CD14-positive monocyte (primary cell): ENCODE data around the gene CEACAM18. TPM values are rescaled to one million over a fixed set of nuclear protein-coding genes. Genes with fewer than 3 reads are reported as not detected.

Source experiments
- DNase-seq, 3 donors: peaks; one replicate each; pipeline ENCODE4 v3.0.0-alpha.2; 2011 to 2022
- H2AFZ ChIP-seq: 2 replicates; pipeline ENCODE4 v1.6.0; 2012; ENCODE audit warnings: mild to moderate bottlenecking, low read depth, low read length, inconsistent platforms; ENCODE audit not compliant: insufficient read depth, poor library complexity, severe bottlenecking
- H3K27ac ChIP-seq, 2 donors: 1 replicate in 1 of 2; 2 replicates in 1 of 2; pipeline ENCODE4 v1.5.1; 2012 to 2013; ENCODE audit warnings: low read length in 2 of 2, control low read depth in 1 of 2, inconsistent platforms in 1 of 2, low read depth in 1 of 2, mild to moderate bottlenecking in 1 of 2
- H3K27me3 ChIP-seq, 2 donors: one replicate each; pipeline versions ENCODE4 v1.6.0 to v1.6.1; 2011 to 2013; ENCODE audit warnings: low read length in 2 of 2; ENCODE audit not compliant: control insufficient read depth in 2 of 2, insufficient read depth in 2 of 2
- H3K36me3 ChIP-seq, 2 donors: replicated peaks in 1 of 2; 1 replicate in 1 of 2; 2 replicates in 1 of 2; pipeline versions ENCODE4 v1.5.1 to v1.6.1; 2012 to 2013; ENCODE audit warnings: low read length in 2 of 2, control low read depth in 1 of 2, inconsistent platforms in 1 of 2, mild to moderate bottlenecking in 1 of 2; ENCODE audit not compliant: insufficient read depth in 2 of 2, control insufficient read depth in 1 of 2
- H3K4me1 ChIP-seq, 2 donors: 1 replicate in 1 of 2; 2 replicates in 1 of 2; pipeline versions ENCODE4 v1.5.1 to v1.6.1; 2012 to 2013; ENCODE audit warnings: low read length in 2 of 2, control low read depth in 1 of 2, inconsistent platforms in 1 of 2, mild to moderate bottlenecking in 1 of 2, moderate library complexity in 1 of 2; ENCODE audit not compliant: insufficient read depth in 2 of 2, control insufficient read depth in 1 of 2
- H3K4me2 ChIP-seq: replicated peaks from 2 replicates; pipeline ENCODE3; 2012; ENCODE audit warnings: low read length, moderate library complexity, mild to moderate bottlenecking; ENCODE audit not compliant: poor library complexity, severe bottlenecking; ENCODE audit errors: extremely low read depth
- H3K4me3 ChIP-seq, 3 experiments: fragments of 200-600 bp in 1 of 3; sonication (generic) in 1 of 3; replicated peaks in 1 of 3; 1 replicate in 2 of 3; 2 replicates in 1 of 3; pipeline ENCODE4 v1.5.1; 2011 to 2013; ENCODE audit warnings: low read length in 3 of 3, mild to moderate bottlenecking in 3 of 3, control low read depth in 2 of 3, low read depth in 2 of 3, inconsistent platforms in 1 of 3, moderate library complexity in 1 of 3
- H3K79me2 ChIP-seq: 2 replicates; pipeline ENCODE4 v1.6.0; 2012; ENCODE audit warnings: mild to moderate bottlenecking, control low read depth, inconsistent platforms, low read length, moderate library complexity; ENCODE audit not compliant: insufficient read depth
- H3K9ac ChIP-seq: 2 replicates; pipeline ENCODE4 v1.6.0; 2017; ENCODE audit warnings: low read length, mild to moderate bottlenecking; ENCODE audit not compliant: insufficient read depth, poor library complexity, severe bottlenecking
- H3K9me3 ChIP-seq, 2 donors: replicated peaks in 1 of 2; 1 replicate in 1 of 2; 2 replicates in 1 of 2; pipeline versions ENCODE4 v1.5.1 to v1.6.1; 2012 to 2013; ENCODE audit warnings: low read length in 2 of 2, control low read depth in 1 of 2; ENCODE audit not compliant: control insufficient read depth in 1 of 2, insufficient read depth in 1 of 2
- H4K20me1 ChIP-seq: 2 replicates; pipeline ENCODE4 v1.6.0; 2012; ENCODE audit warnings: mild to moderate bottlenecking, low read length, control low read depth, moderate library complexity; ENCODE audit not compliant: insufficient read depth
- H3K27ac Mint-ChIP-seq, 7 donors: one replicate each; pipeline ENCODE4 v1.8.0; 2020; ENCODE audit warnings: mild to moderate bottlenecking in 7 of 7, mixed read lengths in 7 of 7, moderate library complexity in 6 of 7, inconsistent platforms in 2 of 7
- H3K27me3 Mint-ChIP-seq, 3 donors: one replicate each; pipeline ENCODE4 v1.8.0; 2021 to 2022; ENCODE audit warnings: low read depth in 3 of 3, mild to moderate bottlenecking in 3 of 3, mixed read lengths in 3 of 3, moderate library complexity in 3 of 3, inconsistent platforms in 1 of 3
- H3K36me3 Mint-ChIP-seq, 2 donors: one replicate each; pipeline ENCODE4 v1.8.0; 2020; ENCODE audit warnings: mixed read lengths in 2 of 2, inconsistent platforms in 1 of 2, mild to moderate bottlenecking in 1 of 2
- H3K4me1 Mint-ChIP-seq: one replicate; pipeline ENCODE4 v1.8.0; 2020; ENCODE audit warnings: mild to moderate bottlenecking, mixed read lengths
- H3K4me3 Mint-ChIP-seq, 2 donors: one replicate each; pipeline ENCODE4 v1.8.0; 2020; ENCODE audit warnings: mild to moderate bottlenecking in 2 of 2, mixed read lengths in 2 of 2, moderate library complexity in 1 of 2
- H3K9me3 Mint-ChIP-seq, 7 donors: one replicate each; pipeline ENCODE4 v1.8.0; 2020 to 2022; ENCODE audit warnings: mixed read lengths in 7 of 7, mild to moderate bottlenecking in 6 of 7, moderate library complexity in 6 of 7, inconsistent platforms in 2 of 7
- WGBS: methylation state at CpG from one replicate; pipeline ENCODE4 v1.1.5; 2013; ENCODE audit warnings: missing lambda C conversion rate; ENCODE audit not compliant: insufficient coverage; 5-methylcytosine and 5-hydroxymethylcytosine counted together
- intact Hi-C, 2 donors: fragments of 100-400 bp; cut with micrococcal nuclease; formaldehyde crosslinking; loops; one replicate each; pipeline versions ENCODE4 v1.15.0 to v1.15.1; 2023
- polyA plus RNA-seq, 3 donors: library from polyadenylated mRNA; depleted of rRNA in 1 of 3; unstranded in 2 of 3; stranded (reverse) in 1 of 3; fragments of 300-500 nt in 2 of 3; fragments of >200 nt in 1 of 3; fragmentation: Illumina TruSeq in 2 of 3; gene quantifications; 1 replicate in 2 of 3; 2 replicates in 1 of 3; pipeline ENCODE4 v1.2.3, GENCODE V29; 2012 to 2021
- TF ChIP-seq, protein P1 (sequence below): fragments of 200-600 bp; IDR thresholded peaks from one replicate; pipeline ENCODE4 v1.8.0; 2022; ENCODE audit warnings: antibody characterized with exemption, mild to moderate bottlenecking

Gene CEACAM18
- polyA plus RNA-seq, 3 donors: not detected

DNA sequence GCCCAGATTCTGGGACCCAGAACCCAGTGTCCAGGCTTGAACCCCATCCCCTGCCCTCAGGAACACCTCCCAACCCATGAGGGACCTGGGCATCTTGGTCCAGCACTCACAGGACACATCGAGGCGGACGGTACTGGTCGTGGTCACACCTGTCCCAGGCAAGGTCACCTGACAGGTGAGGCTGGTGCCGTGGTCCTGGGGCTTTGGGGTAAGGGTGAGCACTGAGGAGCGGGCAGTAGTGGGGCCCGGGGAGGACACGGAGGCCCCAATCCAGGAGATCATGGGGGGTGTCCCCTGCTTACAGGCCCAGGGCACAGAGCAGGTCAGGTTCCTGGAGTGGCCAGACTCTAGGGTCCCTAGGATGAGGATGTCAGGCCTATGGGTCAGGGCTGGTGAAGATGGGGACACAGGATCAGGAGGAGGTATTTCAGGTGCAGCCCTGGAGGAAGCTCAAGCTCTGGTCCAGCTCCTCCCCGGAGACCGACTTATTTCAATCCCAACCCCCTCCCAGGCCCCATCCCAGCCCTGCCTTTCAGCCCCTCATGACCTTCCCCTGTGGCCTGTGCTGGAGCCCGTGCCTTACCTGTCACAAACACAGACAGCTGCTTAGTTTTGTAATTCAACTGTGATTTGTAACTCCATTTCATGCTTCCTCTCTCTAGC, 20.9 kb upstream of the CEACAM18 start:
- Mint-ChIP-seq H3K27ac (peak overlapping the region in 1 of 7 donors; percentile 76), H3K27me3 (peaks cover 3 to 5% (median 4%) of the 10 kb centered on the region in 3 donors), H3K4me1 (peaks cover 31% of the 10 kb centered on the region), H3K4me3 (no peak overlapping the region), H3K9me3 (peaks cover 0 to 2% (median 0%) of the 10 kb centered on the region in 7 donors), H3K36me3 (no peaks in the 10 kb centered on the region)
- no peak overlapping the region for H3K4me3 ChIP-seq
- H3K27me3 ChIP-seq: no peaks in the 10 kb centered on the region
- no peak for DNase-seq
- TF ChIP-seq, protein P1, sequence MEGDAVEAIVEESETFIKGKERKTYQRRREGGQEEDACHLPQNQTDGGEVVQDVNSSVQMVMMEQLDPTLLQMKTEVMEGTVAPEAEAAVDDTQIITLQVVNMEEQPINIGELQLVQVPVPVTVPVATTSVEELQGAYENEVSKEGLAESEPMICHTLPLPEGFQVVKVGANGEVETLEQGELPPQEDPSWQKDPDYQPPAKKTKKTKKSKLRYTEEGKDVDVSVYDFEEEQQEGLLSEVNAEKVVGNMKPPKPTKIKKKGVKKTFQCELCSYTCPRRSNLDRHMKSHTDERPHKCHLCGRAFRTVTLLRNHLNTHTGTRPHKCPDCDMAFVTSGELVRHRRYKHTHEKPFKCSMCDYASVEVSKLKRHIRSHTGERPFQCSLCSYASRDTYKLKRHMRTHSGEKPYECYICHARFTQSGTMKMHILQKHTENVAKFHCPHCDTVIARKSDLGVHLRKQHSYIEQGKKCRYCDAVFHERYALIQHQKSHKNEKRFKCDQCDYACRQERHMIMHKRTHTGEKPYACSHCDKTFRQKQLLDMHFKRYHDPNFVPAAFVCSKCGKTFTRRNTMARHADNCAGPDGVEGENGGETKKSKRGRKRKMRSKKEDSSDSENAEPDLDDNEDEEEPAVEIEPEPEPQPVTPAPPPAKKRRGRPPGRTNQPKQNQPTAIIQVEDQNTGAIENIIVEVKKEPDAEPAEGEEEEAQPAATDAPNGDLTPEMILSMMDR: no peak
- no peaks in the 10 kb centered on the region for H3K79me2 ChIP-seq
- H3K9me3 ChIP-seq: no peaks in the 10 kb centered on the region
- intact Hi-C loops: no loop called here
- H3K9ac ChIP-seq: no peak overlapping the region
- H2AFZ ChIP-seq: no peak overlapping the region
- WGBS: 97% methylated on average over 11 of the region's 11 CpGs
- no peak overlapping the region for H3K4me2 ChIP-seq
- H4K20me1 ChIP-seq: no peaks in the 10 kb centered on the region
- H3K36me3 ChIP-seq: no peaks in the 10 kb centered on the region
- peaks cover 24 to 31% of the 10 kb centered on the region in 2 donors for H3K4me1 ChIP-seq
- no peak overlapping the region for H3K27ac ChIP-seq

DNA sequence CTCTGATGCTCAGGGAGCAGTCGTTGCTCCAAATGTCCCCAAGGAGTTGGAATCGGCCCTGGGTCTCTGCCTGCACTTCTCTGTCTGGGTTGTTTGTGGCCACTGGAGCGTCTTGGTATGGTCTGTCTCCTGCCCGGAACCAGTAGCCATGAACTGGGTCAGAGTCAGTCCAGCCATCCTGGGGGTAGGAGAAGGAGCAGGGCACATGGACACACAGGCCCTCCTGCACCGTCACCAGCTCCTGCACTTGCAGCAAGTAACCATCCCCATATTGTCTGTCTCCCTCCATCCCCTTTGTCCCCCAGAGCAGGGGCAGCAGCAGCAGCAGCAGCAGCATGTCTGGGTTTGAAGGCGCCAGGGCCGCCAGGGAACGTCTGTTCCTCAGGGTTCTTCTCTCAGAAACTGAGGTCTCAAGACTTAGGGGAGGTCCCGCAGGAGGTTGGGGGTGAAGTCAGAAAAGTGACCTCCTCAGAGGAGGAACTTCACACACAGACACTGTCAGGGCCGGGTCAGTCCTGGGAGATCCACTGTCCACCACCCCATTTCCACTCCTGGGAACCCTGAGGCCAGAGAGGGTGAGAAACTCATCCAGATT, 20.2 kb upstream of the CEACAM18 start, which contains the start of gene SIGLEC8:
Gene SIGLEC8, minus strand, starts transcription at position 404 of the 595 bp plus-strand sequence. Its CDS starts 67 bp downstream, at position 337.
- H3K4me3 Mint-ChIP-seq: no peak within 1 kb of the TSS
- H3K4me1 Mint-ChIP-seq: peaks cover 38% of the 10 kb centered on the region
- DNase-seq: no peak
- H3K27me3 ChIP-seq: no peaks in the 10 kb centered on the region
- no peaks in the 10 kb centered on the region for H3K36me3 ChIP-seq
- H3K27me3 Mint-ChIP-seq: peaks cover 3 to 8% (median 6%) of the 10 kb centered on the region in 3 donors
- intact Hi-C loops: no loop called here
- H3K9me3 ChIP-seq: no peaks in the 10 kb centered on the region
- no peaks in the 10 kb centered on the region for H4K20me1 ChIP-seq
- no peaks in the 10 kb centered on the region for H3K79me2 ChIP-seq
- TF ChIP-seq, protein P1: no peak
- no peak within 1 kb of the TSS for H2AFZ ChIP-seq
- no peak within 1 kb of the TSS for H3K4me2 ChIP-seq
- no peaks in the 10 kb centered on the region for H3K36me3 Mint-ChIP-seq
- WGBS: 100% methylated on average over 1 of the region's 10 CpGs
- peak within 1 kb of the TSS in 2 of 7 donors; percentile 58 to 76 for H3K27ac Mint-ChIP-seq
- H3K4me1 ChIP-seq: peaks cover 31 to 38% of the 10 kb centered on the region in 2 donors
- H3K9ac ChIP-seq: no peak within 1 kb of the TSS
- no peak within 1 kb of the TSS for H3K4me3 ChIP-seq
- no peak within 1 kb of the TSS for H3K27ac ChIP-seq
- peaks cover 0 to 2% (median 0%) of the 10 kb centered on the region in 7 donors for H3K9me3 Mint-ChIP-seq
